G401 (cell line): Measurements from ENCODE around the gene RAD50. TPM values are rescaled to one million over a fixed set of nuclear protein-coding genes. Genes with fewer than 3 reads are reported as not detected.
"Not testable (repeated sequence)": the region's sequence is repeated elsewhere in the genome, so short reads cannot be mapped to it uniquely, and the experiment has no call there.

Experiments
- DNase-seq: peaks from one replicate; pipeline ENCODE4 v3.0.0-alpha.2; 2015; ENCODE audit warnings: low spot score
- in situ Hi-C: cut with HindIII; loops from 2 replicates; pipeline ENCODE4 v1.10.0; 2016; ENCODE audit warnings: low sequenced_read_pairs, mixed read lengths
- total RNA-seq: library from RNA; depleted of rRNA; stranded (reverse); fragments of >200 nt; shearing (Covaris generic); gene quantifications from 2 replicates; pipeline ENCODE4 v1.2.3, GENCODE V29; 2014; rRNA removed

The RAD50 gene
- total RNA-seq, 1 experiment from 2014 or later, result 39.4 TPM

DNA sequence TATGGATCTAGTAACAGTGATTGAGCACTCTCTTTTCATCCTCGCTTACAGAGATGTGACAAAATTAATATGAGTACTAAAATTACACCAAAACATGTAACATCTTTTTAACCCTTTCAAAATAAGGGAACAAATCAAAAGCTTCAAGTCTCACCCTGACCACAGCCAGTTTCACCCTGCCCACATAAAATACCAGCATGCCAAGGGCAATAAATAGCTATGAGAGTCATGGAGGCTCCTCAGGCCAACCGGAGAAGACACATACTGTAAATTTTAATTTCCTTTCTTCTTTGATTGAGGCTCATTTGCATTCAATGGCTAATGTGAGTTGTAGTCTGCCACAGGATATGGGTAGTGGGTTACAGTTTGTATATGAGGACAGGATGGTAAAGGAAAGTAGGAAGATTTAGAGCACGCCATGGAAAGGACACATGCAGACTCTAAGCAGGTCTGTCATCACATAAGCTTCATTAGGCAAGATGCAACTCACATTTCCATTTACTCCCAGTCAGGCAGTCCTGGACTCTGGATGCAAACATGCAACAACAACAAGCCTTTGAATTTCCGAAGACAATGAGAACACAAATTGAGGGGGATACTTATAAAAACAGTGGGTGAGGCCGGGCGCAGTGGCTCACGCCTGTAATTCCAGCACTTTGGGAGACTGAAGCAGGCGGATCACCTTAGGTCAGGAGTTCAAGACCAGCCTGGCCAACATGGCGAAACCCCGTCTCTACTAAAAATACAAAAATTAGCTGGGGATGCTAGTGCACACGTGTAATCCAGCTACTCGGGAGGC is 128.3 kb downstream of the RAD50 start:
- no peak for DNase-seq
- in situ Hi-C loops, result no loop called here

DNA sequence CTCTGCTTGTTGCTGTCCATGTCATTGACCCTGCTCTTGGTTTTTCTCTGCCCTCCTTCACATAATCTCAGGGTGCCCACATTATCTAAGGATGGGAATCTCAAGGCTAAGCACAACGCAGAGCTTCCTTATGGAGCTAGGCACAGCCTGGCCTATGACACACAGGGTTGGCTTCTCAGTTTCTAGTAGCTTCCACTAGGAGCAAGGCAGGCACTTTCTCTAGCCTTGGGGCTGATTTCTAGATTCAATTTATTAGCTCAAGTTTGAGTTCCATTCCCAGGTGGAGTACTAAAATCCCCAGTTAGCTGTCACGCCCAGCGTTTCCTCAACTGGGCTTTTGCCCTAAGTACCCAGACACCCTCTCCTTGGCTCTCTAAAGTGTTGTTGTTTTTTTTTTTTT is 129.4 kb downstream of the RAD50 start:
- in situ Hi-C loops, result no loop called here
- no peak for DNase-seq

DNA sequence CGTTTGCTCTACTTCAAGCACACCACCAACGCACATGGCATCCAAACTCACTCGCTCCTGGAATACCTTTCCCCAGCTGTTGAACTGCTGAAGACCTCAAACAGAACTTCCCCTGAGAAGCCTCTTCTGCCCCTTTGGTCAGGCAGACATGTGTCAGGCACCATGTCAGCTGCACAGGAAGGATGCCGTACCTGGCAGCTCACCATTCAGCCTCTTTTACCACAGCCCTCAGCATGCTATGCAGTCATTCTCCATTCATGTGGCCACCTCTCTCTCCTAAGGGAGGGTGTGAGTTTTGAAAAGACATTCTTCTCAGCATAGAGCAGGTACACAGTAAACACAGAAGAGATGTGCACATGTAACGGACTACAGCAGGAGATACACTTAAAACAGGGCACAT is 131.2 kb downstream of the RAD50 start:
- DNase-seq, result no peak
- in situ Hi-C loops, result no loop called here

DNA sequence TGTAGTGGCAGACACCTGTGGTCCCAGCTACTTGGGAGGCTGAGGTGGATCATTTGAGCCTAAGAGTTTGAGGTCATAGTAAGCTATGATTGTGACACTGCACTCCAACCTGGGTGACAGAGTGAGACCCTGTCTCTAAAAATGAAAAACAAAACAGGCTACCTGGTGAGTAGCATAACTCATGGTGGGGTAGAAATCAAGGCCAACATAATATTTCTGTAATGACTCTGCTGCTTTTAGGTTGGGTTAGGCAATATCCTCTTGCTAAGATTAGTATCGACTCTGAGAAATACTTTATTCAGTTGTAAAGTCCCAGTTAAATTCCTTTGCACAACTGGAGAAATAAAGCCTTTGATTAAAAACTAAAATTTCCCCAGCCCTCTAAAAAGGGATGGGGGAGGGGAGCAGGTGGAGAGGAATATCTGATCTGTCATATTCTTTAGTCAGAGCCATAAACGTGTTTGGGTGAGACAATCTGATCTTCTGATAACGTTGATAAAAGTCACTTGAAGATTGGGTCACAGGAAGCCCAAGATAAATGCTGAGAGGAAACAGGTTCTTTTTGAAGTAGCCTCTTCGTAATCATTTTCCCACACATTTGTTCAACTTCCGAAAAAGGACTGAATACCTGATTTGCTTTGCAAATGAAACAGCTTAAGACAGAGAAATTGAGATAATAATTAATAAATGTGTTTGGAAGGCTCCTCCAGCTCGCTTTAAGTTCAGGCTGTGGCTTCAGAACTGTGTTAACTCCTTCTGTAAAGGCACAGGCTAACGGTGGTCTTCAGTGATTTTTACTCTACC is 132.0 kb downstream of the RAD50 start:
- no peak for DNase-seq
- in situ Hi-C loops, result no loop called here

DNA sequence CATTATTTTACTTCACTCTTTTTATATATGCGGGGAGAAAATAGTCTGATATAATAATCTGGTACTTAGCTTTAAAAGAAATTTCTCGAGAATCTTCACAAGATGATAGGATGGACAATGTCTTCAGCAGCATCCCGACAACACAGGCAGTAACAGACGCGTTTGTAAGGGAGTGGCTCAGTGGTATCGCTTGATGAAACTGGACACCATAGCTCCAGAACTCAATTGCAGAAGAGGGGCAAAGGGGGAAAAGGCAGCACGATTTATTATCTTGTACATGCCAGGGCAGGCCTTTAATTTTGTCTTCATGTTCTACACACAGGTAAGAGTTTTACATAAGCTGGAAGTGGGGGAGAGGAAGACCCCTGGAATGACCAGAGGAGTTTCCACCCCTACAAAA is 132.7 kb downstream of the RAD50 start:
- no peak for DNase-seq
- in situ Hi-C loops, result no loop called here

DNA sequence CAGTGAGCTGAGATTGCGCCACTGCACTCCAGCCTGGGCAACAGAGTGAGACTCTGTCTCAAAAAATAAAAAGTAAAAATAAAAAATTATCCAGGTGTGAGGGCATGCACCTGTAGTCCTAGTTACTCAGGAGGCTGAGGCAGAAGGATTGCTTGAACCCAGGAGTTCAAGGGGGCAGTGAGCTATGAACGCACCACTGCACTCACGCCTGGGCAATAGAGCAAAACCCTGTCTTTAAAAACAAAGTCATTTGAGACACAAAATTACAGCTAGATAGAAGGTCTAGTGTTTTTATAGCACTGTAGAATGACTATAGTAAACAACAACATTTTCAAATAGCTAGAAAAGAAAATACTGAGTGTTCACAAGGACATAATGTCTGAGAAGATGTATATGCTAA is 133.4 kb downstream of the RAD50 start:
- in situ Hi-C loops, result no loop called here
- no peak for DNase-seq

DNA sequence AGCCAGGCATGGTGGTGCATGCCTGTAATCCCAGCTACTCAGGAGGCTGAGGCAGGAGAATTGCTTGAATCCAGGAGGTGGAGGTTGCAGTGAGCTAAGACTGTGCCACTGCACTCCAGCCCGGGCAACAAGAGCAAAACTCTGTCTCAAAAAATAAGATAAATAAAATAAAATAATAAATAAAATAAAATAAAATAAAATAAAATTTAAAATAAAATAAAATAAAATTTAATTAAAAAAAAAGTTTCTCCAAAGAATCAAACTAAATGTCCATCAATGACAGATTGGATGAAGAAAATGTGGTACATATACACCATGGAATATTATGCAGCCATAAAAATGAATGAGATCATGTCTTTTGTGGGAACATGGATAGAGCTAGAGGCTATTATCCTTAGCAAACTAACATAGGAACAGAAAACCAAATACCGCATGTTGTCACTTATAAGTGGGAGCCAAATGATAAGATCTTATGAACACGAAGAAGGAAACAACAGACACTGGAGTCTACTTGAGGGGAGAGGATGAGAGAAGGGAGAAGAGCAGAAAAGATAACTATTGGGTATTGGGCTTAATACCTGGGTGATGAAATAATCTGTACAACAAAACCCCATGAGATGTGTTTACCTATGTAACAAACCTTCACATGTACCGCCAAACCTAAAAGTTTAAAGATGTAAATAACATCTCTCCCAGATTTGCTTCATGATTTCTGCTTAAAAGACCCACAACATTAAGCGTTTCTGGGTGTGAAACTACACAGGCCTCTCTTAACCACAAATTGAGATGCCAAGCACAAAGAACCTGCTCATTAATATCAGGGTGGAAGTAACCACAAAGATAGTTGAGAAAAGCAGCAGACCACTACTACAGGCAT is 135.2 kb downstream of the RAD50 start:
- DNase-seq, in situ Hi-C loops: not testable (repeated sequence)

DNA sequence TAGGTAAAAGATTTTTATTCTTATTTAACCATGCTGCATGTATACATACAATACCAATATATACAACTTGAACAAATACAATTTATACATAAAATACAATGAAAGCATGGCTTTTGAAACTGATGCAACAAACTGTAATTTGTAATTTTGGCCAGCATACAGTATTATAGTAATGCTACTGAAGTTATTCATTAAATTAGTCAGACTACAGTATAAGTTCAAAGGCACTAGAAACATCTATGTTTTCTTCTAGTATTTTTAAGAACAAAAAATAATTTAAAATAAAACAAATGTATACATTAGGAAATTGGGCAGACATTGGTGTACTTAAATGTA is 135.8 kb downstream of the RAD50 start:
- no peak for DNase-seq
- in situ Hi-C loops, result no loop called here

Other genes starting within 250 kb of the RAD50 start
- 5.3 and 5.4 TPM in 2 replicates for gene SLC22A5, start 187.3 kb upstream of the RAD50 start, total RNA-seq
- gene IRF1, start 66.2 kb upstream of the RAD50 start, total RNA-seq, result 9.2 and 13.4 TPM in 2 replicates
- not detected in 2 replicates for gene IL5, start 13.5 kb upstream of the RAD50 start, total RNA-seq
- not detected in 2 replicates for gene IL13, start 101.2 kb downstream of the RAD50 start, total RNA-seq
- not detected in 2 replicates for gene IL4, start 117.0 kb downstream of the RAD50 start, total RNA-seq
- gene KIF3A, start 180.6 kb downstream of the RAD50 start, total RNA-seq, result 1.4 and 6.4 TPM in 2 replicates
- gene CCNI2, start 190.4 kb downstream of the RAD50 start, total RNA-seq, result 0.07 TPM in 1 of 2 replicates, not detected in the other
- 33.3 and 47.8 TPM in 2 replicates for gene SEPTIN8, start 220.3 kb downstream of the RAD50 start, total RNA-seq